MM.1S (cell line): ENCODE measurements around the gene PRKD1.

Source experiments
- DNase-seq: peaks from one replicate; pipeline ENCODE4 v3.0.0-alpha.2; 2015
- H2AFZ ChIP-seq: fragments of 300-600 bp; sonication (generic); 2 replicates; pipeline ENCODE4 v1.6.0; 2016; ENCODE audit warnings: antibody characterized with exemption, low read length
- H3F3A ChIP-seq: fragments of 300-600 bp; sonication (generic); 2 replicates; pipeline ENCODE4 v1.6.1; 2016; ENCODE audit warnings: mild to moderate bottlenecking, antibody characterized with exemption, low read length, moderate library complexity, mixed read lengths; ENCODE audit not compliant: insufficient read depth
- H3K27ac ChIP-seq: fragments of 300-600 bp; sonication (generic); 2 replicates; pipeline ENCODE4 v1.5.1; 2016; ENCODE audit warnings: mild to moderate bottlenecking, low read length
- H3K27me3 ChIP-seq: fragments of 300-600 bp; sonication (generic); replicated peaks from 2 replicates; pipeline ENCODE4 v1.6.0; 2016; ENCODE audit warnings: low read length; ENCODE audit not compliant: insufficient read depth
- H3K36me3 ChIP-seq: fragments of 300-600 bp; sonication (generic); replicated peaks from 2 replicates; pipeline ENCODE4 v1.6.1; 2016; ENCODE audit warnings: mild to moderate bottlenecking, low read length, mixed read lengths; ENCODE audit not compliant: insufficient read depth
- H3K4me1 ChIP-seq: fragments of 300-600 bp; sonication (generic); 2 replicates; pipeline ENCODE4 v1.6.1; 2016; ENCODE audit warnings: low read length, mixed read lengths
- H3K4me2 ChIP-seq: fragments of 300-600 bp; sonication (generic); 2 replicates; pipeline ENCODE4 v1.6.0; 2016; ENCODE audit warnings: low read depth, low read length
- H3K4me3 ChIP-seq: fragments of 300-600 bp; sonication (generic); 2 replicates; pipeline ENCODE4 v1.5.1; 2016; ENCODE audit warnings: low read length, mixed read lengths
- H3K79me2 ChIP-seq: fragments of 300-600 bp; sonication (generic); 2 replicates; pipeline ENCODE4 v1.6.1; 2016; ENCODE audit warnings: mixed run types, low read length, mixed read lengths
- H3K9ac ChIP-seq: fragments of 300-600 bp; sonication (generic); 2 replicates; pipeline ENCODE4 v1.6.1; 2016; ENCODE audit warnings: low read length, mixed read lengths
- H3K9me2 ChIP-seq: fragments of 300-600 bp; sonication (generic); replicated peaks from 2 replicates; pipeline ENCODE4 v1.6.1; 2016; ENCODE audit warnings: mild to moderate bottlenecking, low read length, mixed read lengths; ENCODE audit not compliant: insufficient read depth
- H3K9me3 ChIP-seq: fragments of 300-600 bp; sonication (generic); replicated peaks from 2 replicates; pipeline ENCODE4 v1.6.1; 2016; ENCODE audit warnings: mild to moderate bottlenecking, low read length, mixed read lengths; ENCODE audit not compliant: insufficient read depth
- H4K20me1 ChIP-seq: fragments of 300-600 bp; sonication (generic); 2 replicates; pipeline ENCODE4 v1.6.1; 2016; ENCODE audit warnings: mild to moderate bottlenecking, low read length, moderate library complexity, mixed read lengths; ENCODE audit not compliant: insufficient read depth
- EZH2 ChIP-seq: fragments of 300-600 bp; sonication (generic); optimal IDR thresholded peaks from 2 replicates; pipeline ENCODE3; 2017; ENCODE audit warnings: low read depth, mild to moderate bottlenecking, antibody characterized with exemption, low read length, mixed read lengths
- EZH2phosphoT487 ChIP-seq: fragments of 300-600 bp; sonication (generic); IDR thresholded peaks from 2 replicates; pipeline ENCODE4 v1.6.1; 2018; ENCODE audit warnings: antibody characterized with exemption, low read length
- TF ChIP-seq, protein P1 (sequence below): fragments of 300-600 bp; sonication (generic); IDR thresholded peaks from 2 replicates; pipeline ENCODE4 v1.5.1; 2016; ENCODE audit warnings: antibody characterized with exemption, low read length, mixed read lengths

PRKD1 gene

DNA sequence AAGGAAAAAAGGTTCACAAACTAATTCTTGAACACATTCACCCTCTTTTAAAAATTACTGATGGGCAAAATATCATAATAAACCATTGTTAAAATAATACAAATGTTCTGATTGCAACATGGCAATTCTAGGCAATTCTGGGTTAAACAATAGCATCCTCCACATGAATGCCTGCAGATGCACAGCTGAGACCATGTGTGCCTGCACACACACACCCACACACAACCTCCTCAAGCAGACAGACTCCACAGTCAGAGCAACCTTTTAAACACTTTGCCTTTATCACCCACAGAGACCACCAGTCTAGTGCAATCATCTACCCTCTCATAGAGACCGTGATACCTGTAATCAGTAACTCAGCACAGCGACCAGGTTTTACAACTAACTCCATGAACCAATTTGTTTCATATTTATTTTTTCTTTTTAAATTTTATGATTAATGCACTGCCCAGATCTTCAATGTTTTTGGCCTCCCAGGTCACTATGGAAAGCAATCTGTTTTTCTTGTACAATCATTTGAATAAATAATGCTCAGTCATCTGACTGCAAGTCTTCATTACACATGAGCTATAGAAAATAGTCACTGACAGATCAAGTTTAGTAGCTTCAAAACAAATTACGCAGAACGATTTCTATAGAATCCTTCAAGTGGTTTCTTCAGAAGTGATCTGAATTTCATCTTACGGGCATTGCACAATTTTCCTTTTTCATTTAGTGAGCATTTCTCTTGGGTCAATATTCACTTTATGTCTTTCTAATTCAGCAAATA, 105.8 kb downstream of the PRKD1 start:
- Histone ChIP-seq H4K20me1 (no peaks in the 10 kb centered on the region), H3F3A (no peaks in the 10 kb centered on the region), H3K4me1 (no peaks in the 10 kb centered on the region), H3K9me2 (no peaks in the 10 kb centered on the region), H2AFZ (no peak overlapping the region), H3K4me3 (no peak overlapping the region), H3K9me3 (no peaks in the 10 kb centered on the region), H3K79me2 (no peaks in the 10 kb centered on the region), H3K4me2 (no peak overlapping the region), H3K9ac (no peak overlapping the region), H3K27me3 (no peaks in the 10 kb centered on the region), H3K36me3 (no peaks in the 10 kb centered on the region), H3K27ac (no peak overlapping the region)
- DNase-seq: no peak
- no peak for TF ChIP-seq EZH2
- TF ChIP-seq EZH2phosphoT487: no peak
- TF ChIP-seq, protein P1, sequence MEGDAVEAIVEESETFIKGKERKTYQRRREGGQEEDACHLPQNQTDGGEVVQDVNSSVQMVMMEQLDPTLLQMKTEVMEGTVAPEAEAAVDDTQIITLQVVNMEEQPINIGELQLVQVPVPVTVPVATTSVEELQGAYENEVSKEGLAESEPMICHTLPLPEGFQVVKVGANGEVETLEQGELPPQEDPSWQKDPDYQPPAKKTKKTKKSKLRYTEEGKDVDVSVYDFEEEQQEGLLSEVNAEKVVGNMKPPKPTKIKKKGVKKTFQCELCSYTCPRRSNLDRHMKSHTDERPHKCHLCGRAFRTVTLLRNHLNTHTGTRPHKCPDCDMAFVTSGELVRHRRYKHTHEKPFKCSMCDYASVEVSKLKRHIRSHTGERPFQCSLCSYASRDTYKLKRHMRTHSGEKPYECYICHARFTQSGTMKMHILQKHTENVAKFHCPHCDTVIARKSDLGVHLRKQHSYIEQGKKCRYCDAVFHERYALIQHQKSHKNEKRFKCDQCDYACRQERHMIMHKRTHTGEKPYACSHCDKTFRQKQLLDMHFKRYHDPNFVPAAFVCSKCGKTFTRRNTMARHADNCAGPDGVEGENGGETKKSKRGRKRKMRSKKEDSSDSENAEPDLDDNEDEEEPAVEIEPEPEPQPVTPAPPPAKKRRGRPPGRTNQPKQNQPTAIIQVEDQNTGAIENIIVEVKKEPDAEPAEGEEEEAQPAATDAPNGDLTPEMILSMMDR: no peak

DNA sequence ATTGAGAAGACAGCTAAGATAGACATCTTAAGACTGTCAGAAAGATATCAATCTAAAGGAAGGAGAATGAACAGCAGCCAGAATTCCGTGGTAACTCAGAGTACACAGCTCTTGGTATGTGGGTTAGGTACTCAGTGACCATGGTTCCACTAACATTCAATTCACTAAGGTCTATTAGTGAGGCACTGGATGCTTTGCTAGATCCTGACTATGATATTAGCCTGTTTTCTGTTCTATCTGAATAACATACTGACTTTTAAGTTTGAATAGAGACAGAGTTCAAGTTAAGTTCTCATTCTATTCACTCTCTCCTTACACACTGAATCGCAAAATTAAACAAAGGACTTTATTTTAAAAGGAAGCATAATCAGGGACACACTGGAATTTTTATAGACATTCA, 106.4 kb downstream of the PRKD1 start:
- Histone ChIP-seq H3K9ac (no peak overlapping the region), H3F3A (no peaks in the 10 kb centered on the region), H3K4me2 (no peak overlapping the region), H3K27ac (no peak overlapping the region), H3K4me1 (no peaks in the 10 kb centered on the region), H3K79me2 (no peaks in the 10 kb centered on the region), H3K9me2 (no peaks in the 10 kb centered on the region), H2AFZ (no peak overlapping the region), H3K4me3 (no peak overlapping the region), H3K27me3 (no peaks in the 10 kb centered on the region), H4K20me1 (no peaks in the 10 kb centered on the region), H3K36me3 (no peaks in the 10 kb centered on the region), H3K9me3 (no peaks in the 10 kb centered on the region)
- no peak for TF ChIP-seq EZH2phosphoT487
- TF ChIP-seq EZH2: no peak
- TF ChIP-seq, protein P1: no peak
- DNase-seq: no peak

DNA sequence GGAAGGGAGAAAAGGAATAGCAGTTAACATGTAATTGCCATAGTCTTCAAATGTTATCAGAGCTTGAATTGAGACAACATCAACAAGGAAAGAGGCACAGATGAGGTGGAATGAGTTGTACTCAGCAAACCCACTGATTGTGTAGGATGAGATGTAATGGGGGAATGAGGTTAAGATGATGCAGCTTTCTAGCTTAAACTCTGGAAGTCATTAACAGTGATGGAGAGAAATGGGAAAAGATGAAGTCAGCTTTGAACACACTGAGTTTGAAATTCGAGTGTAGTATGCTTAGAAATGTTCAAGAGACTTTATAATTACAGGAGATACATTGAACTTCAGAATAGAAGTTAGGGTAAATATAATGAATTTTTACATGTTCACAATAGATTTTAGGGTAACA, 106.9 kb downstream of the PRKD1 start:
- Histone ChIP-seq H3K9ac (no peak overlapping the region), H3F3A (no peaks in the 10 kb centered on the region), H3K27ac (no peak overlapping the region), H3K9me3 (no peaks in the 10 kb centered on the region), H4K20me1 (no peaks in the 10 kb centered on the region), H3K36me3 (no peaks in the 10 kb centered on the region), H3K79me2 (no peaks in the 10 kb centered on the region), H3K4me2 (no peak overlapping the region), H3K4me3 (no peak overlapping the region), H3K9me2 (no peaks in the 10 kb centered on the region), H3K4me1 (no peaks in the 10 kb centered on the region), H3K27me3 (no peaks in the 10 kb centered on the region), H2AFZ (no peak overlapping the region)
- no peak for TF ChIP-seq EZH2phosphoT487
- TF ChIP-seq EZH2: no peak
- TF ChIP-seq, protein P1: no peak
- DNase-seq: no peak
